Measurements from ENCODE around the gene ARHGEF17.

Gene ARHGEF17

GRCh38 chr11:73346186-73346935 lies 38.3 kb downstream of the ARHGEF17 start:
- Histone ChIP-seq H3K36me3 (ENCODE audit: control insufficient read depth in 2 of 2, insufficient read depth in 2 of 2, low read length in 2 of 2) (peaks cover 12 to 17% of the 10 kb centered on the region in 2 donors), H3K27ac (ENCODE audit: low read length) (no peak overlapping the region), H3K4me1 (ENCODE audit: control insufficient read depth, insufficient read depth, low read length) (peaks cover 52% of the 10 kb centered on the region), H3K9me3 (ENCODE audit: control insufficient read depth in 2 of 2, low read length in 2 of 2) (no peaks in the 10 kb centered on the region), H3K4me3 (ENCODE audit: low read length in 2 of 2) (no peak overlapping the region), H3K9ac (ENCODE audit: low read length in 2 of 2) (no peak overlapping the region), H3K27me3 (ENCODE audit: control insufficient read depth in 1 of 2, insufficient read depth in 2 of 2, low read length in 2 of 2) (no peaks in the 10 kb centered on the region)

GRCh38 chr11:73347067-73347466 lies 39.0 kb downstream of the ARHGEF17 start:
- Histone ChIP-seq H3K4me1 (ENCODE audit: control insufficient read depth, insufficient read depth, low read length) (peaks cover 49% of the 10 kb centered on the region), H3K9ac (ENCODE audit: low read length in 2 of 2) (no peak overlapping the region), H3K9me3 (ENCODE audit: control insufficient read depth in 2 of 2, low read length in 2 of 2) (no peaks in the 10 kb centered on the region), H3K27me3 (ENCODE audit: control insufficient read depth in 1 of 2, insufficient read depth in 2 of 2, low read length in 2 of 2) (no peaks in the 10 kb centered on the region), H3K27ac (ENCODE audit: low read length) (peak overlapping the region; percentile 2), H3K36me3 (ENCODE audit: control insufficient read depth in 2 of 2, insufficient read depth in 2 of 2, low read length in 2 of 2) (peaks cover 12 to 17% of the 10 kb centered on the region in 2 donors), H3K4me3 (ENCODE audit: low read length in 2 of 2) (no peak overlapping the region)

- Histone ChIP-seq H3K9ac (ENCODE audit: low read length in 2 of 2) (no peak overlapping the region), H3K4me3 (ENCODE audit: low read length in 2 of 2) (no peak overlapping the region), H3K27me3 (ENCODE audit: control insufficient read depth in 1 of 2, insufficient read depth in 2 of 2, low read length in 2 of 2) (no peaks in the 10 kb centered on the region), H3K27ac (ENCODE audit: low read length) (no peak overlapping the region), H3K4me1 (ENCODE audit: control insufficient read depth, insufficient read depth, low read length) (peaks cover 36% of the 10 kb centered on the region), H3K9me3 (ENCODE audit: control insufficient read depth in 2 of 2, low read length in 2 of 2) (no peaks in the 10 kb centered on the region), H3K36me3 (ENCODE audit: control insufficient read depth in 2 of 2, insufficient read depth in 2 of 2, low read length in 2 of 2) (peaks cover 12 to 28% of the 10 kb centered on the region in 2 donors)
Measured at GRCh38 chr11:73348838-73349237, 40.8 kb downstream of the ARHGEF17 start.

- Histone ChIP-seq H3K4me1 (ENCODE audit: control insufficient read depth, insufficient read depth, low read length) (peaks cover 28% of the 10 kb centered on the region), H3K27ac (ENCODE audit: low read length) (peak overlapping the region; percentile 2), H3K27me3 (ENCODE audit: control insufficient read depth in 1 of 2, insufficient read depth in 2 of 2, low read length in 2 of 2) (no peaks in the 10 kb centered on the region), H3K9me3 (ENCODE audit: control insufficient read depth in 2 of 2, low read length in 2 of 2) (no peaks in the 10 kb centered on the region), H3K9ac (ENCODE audit: low read length in 2 of 2) (no peak overlapping the region), H3K4me3 (ENCODE audit: low read length in 2 of 2) (no peak overlapping the region), H3K36me3 (ENCODE audit: control insufficient read depth in 2 of 2, insufficient read depth in 2 of 2, low read length in 2 of 2) (peaks cover 12 to 29% of the 10 kb centered on the region in 2 donors)
Measured at GRCh38 chr11:73349633-73350032, 41.6 kb downstream of the ARHGEF17 start.

- Histone ChIP-seq H3K4me1 (ENCODE audit: control insufficient read depth, insufficient read depth, low read length) (peaks cover 14% of the 10 kb centered on the region), H3K27me3 (ENCODE audit: control insufficient read depth in 1 of 2, insufficient read depth in 2 of 2, low read length in 2 of 2) (no peaks in the 10 kb centered on the region), H3K9me3 (ENCODE audit: control insufficient read depth in 2 of 2, low read length in 2 of 2) (no peaks in the 10 kb centered on the region), H3K36me3 (ENCODE audit: control insufficient read depth in 2 of 2, insufficient read depth in 2 of 2, low read length in 2 of 2) (peaks cover 16 to 38% of the 10 kb centered on the region in 2 donors), H3K27ac (ENCODE audit: low read length) (no peak overlapping the region), H3K9ac (ENCODE audit: low read length in 2 of 2) (no peak overlapping the region), H3K4me3 (ENCODE audit: low read length in 2 of 2) (no peak overlapping the region)
Measured at GRCh38 chr11:73350908-73351636, 43.0 kb downstream of the ARHGEF17 start.

GRCh38 chr11:73353422-73353821 lies 45.3 kb downstream of the ARHGEF17 start:
- H3K27me3 ChIP-seq (ENCODE audit: control insufficient read depth in 1 of 2, insufficient read depth in 2 of 2, low read length in 2 of 2), result no peaks in the 10 kb centered on the region
- no peak overlapping the region for H3K4me3 ChIP-seq (ENCODE audit: low read length in 2 of 2)
- no peaks in the 10 kb centered on the region for H3K9me3 ChIP-seq (ENCODE audit: control insufficient read depth in 2 of 2, low read length in 2 of 2)
- peaks cover 16% of the 10 kb centered on the region for H3K4me1 ChIP-seq (ENCODE audit: control insufficient read depth, insufficient read depth, low read length)
- H3K36me3 ChIP-seq (ENCODE audit: control insufficient read depth in 2 of 2, insufficient read depth in 2 of 2, low read length in 2 of 2), result peaks cover 22 to 44% of the 10 kb centered on the region in 2 donors
- no peak overlapping the region for H3K9ac ChIP-seq (ENCODE audit: low read length in 2 of 2)
- H3K27ac ChIP-seq (ENCODE audit: low read length), result no peak overlapping the region

GRCh38 chr11:73355109-73355508 lies 47.0 kb downstream of the ARHGEF17 start:
- Histone ChIP-seq H3K4me3 (ENCODE audit: low read length in 2 of 2) (no peak overlapping the region), H3K36me3 (ENCODE audit: control insufficient read depth in 2 of 2, insufficient read depth in 2 of 2, low read length in 2 of 2) (peaks cover 31 to 58% of the 10 kb centered on the region in 2 donors), H3K9ac (ENCODE audit: low read length in 2 of 2) (no peak overlapping the region), H3K27me3 (ENCODE audit: control insufficient read depth in 1 of 2, insufficient read depth in 2 of 2, low read length in 2 of 2) (no peaks in the 10 kb centered on the region), H3K9me3 (ENCODE audit: control insufficient read depth in 2 of 2, low read length in 2 of 2) (no peaks in the 10 kb centered on the region), H3K27ac (ENCODE audit: low read length) (no peak overlapping the region), H3K4me1 (ENCODE audit: control insufficient read depth, insufficient read depth, low read length) (peaks cover 19% of the 10 kb centered on the region)

- peaks cover 15% of the 10 kb centered on the region for H3K4me1 ChIP-seq (ENCODE audit: control insufficient read depth, insufficient read depth, low read length)
- peaks cover 45 to 74% of the 10 kb centered on the region in 2 donors for H3K36me3 ChIP-seq (ENCODE audit: control insufficient read depth in 2 of 2, insufficient read depth in 2 of 2, low read length in 2 of 2)
- no peaks in the 10 kb centered on the region for H3K9me3 ChIP-seq (ENCODE audit: control insufficient read depth in 2 of 2, low read length in 2 of 2)
- H3K27me3 ChIP-seq (ENCODE audit: control insufficient read depth in 1 of 2, insufficient read depth in 2 of 2, low read length in 2 of 2), result no peaks in the 10 kb centered on the region
- H3K27ac ChIP-seq (ENCODE audit: low read length), result no peak overlapping the region
- H3K4me3 ChIP-seq (ENCODE audit: low read length in 2 of 2), result no peak overlapping the region
- no peak overlapping the region for H3K9ac ChIP-seq (ENCODE audit: low read length in 2 of 2)
Measured at GRCh38 chr11:73356979-73357860, 49.1 kb downstream of the ARHGEF17 start.

GRCh38 chr11:73358071-73358470 lies 50.0 kb downstream of the ARHGEF17 start:
- Histone ChIP-seq H3K4me1 (ENCODE audit: control insufficient read depth, insufficient read depth, low read length) (peaks cover 15% of the 10 kb centered on the region), H3K27ac (ENCODE audit: low read length) (no peak overlapping the region), H3K36me3 (ENCODE audit: control insufficient read depth in 2 of 2, insufficient read depth in 2 of 2, low read length in 2 of 2) (peaks cover 51 to 73% of the 10 kb centered on the region in 2 donors), H3K9me3 (ENCODE audit: control insufficient read depth in 2 of 2, low read length in 2 of 2) (no peaks in the 10 kb centered on the region), H3K9ac (ENCODE audit: low read length in 2 of 2) (no peak overlapping the region), H3K27me3 (ENCODE audit: control insufficient read depth in 1 of 2, insufficient read depth in 2 of 2, low read length in 2 of 2) (no peaks in the 10 kb centered on the region), H3K4me3 (ENCODE audit: low read length in 2 of 2) (no peak overlapping the region)

- Histone ChIP-seq H3K9me3 (ENCODE audit: control insufficient read depth in 2 of 2, low read length in 2 of 2) (no peaks in the 10 kb centered on the region), H3K9ac (ENCODE audit: low read length in 2 of 2) (no peak overlapping the region), H3K4me3 (ENCODE audit: low read length in 2 of 2) (peak overlapping the region in 1 of 2 donors; percentile 22), H3K27ac (ENCODE audit: low read length) (peak overlapping the region; percentile 31), H3K36me3 (ENCODE audit: control insufficient read depth in 2 of 2, insufficient read depth in 2 of 2, low read length in 2 of 2) (peaks cover 64 to 81% of the 10 kb centered on the region in 2 donors), H3K27me3 (ENCODE audit: control insufficient read depth in 1 of 2, insufficient read depth in 2 of 2, low read length in 2 of 2) (no peaks in the 10 kb centered on the region), H3K4me1 (ENCODE audit: control insufficient read depth, insufficient read depth, low read length) (peaks cover 15% of the 10 kb centered on the region)
Measured at GRCh38 chr11:73359341-73359740, 51.3 kb downstream of the ARHGEF17 start.
